GM19238 (cell line): ENCODE data around the gene EHD2.

Experiments
- DNase-seq: peaks from one replicate; pipeline ENCODE4 v3.0.0; 2011; ENCODE audit warnings: low spot score; ENCODE audit not compliant: insufficient read length

Gene EHD2

GRCh38 chr19:47691090-47691489 is 22.1 kb upstream of the EHD2 start:
- DNase-seq: no peak

- DNase-seq: no peak
Measured at GRCh38 chr19:47691782-47692181, 21.4 kb upstream of the EHD2 start.

DNA sequence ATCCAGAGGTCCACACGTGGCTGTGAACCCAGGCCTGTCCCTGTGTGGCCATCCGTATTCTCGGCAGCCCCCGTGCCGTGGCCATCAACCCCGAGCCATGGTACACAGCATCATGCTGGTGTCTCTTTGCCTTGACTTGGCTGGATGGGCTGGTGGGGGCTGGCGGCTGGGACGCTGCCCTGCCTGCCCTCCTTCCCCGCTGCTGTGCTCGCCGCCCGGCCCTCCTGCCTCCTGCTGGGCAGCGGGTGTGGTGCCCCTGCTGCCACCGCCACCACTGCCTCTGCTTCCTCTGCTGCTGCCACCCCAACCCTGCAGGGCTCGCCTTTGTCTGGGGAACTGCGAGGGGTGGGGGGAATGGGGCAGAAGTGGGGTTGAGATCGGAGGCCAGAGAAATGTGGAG is 19.7 kb upstream of the EHD2 start:
- no peak for DNase-seq

DNA sequence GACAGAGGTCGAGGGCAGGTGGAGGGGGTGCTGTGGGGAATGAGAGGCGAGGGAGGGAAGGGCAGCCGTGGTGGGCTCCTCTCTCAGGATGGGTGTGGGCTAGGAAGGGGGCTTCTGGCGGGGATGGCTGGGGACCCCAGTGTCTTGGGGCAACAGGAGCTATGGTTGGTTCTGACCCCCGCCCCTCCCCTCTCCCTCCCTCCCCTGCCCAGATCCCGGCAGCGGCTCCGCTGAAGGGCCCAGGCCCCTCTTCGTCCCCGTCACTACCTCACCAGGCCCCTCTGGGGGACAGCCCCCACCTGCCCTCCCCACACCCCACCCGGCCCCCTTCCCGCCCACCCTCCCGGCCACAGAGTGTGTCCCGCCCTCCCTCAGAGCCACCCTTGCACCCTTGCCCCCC is 19.3 kb upstream of the EHD2 start:
- DNase-seq: no peak

- no peak for DNase-seq
Measured at GRCh38 chr19:47694466-47695273, 18.6 kb upstream of the EHD2 start.

GRCh38 chr19:47695533-47696262 is 17.5 kb upstream of the EHD2 start:
- DNase-seq: no peak

DNA sequence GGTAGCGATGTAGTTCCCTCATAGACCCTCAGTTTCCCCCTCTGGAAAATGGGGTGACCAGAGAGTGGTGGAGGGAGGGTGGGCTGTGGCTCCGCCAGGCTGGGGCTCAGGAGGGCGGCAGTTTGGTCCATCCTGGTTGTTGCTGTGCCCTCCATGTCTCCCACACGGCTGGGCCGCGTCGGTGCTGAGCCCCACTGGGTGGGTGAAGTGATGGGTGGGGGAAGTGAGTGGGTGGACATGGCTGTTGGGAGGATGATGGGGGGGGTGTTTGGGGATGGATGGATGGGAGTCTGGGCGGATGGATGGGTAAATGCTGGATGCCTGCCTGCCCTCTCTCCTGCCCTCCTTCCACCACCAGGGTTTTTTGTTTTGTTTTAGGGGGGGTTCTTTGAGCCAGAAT is 16.6 kb upstream of the EHD2 start:
- DNase-seq: no peak

DNA sequence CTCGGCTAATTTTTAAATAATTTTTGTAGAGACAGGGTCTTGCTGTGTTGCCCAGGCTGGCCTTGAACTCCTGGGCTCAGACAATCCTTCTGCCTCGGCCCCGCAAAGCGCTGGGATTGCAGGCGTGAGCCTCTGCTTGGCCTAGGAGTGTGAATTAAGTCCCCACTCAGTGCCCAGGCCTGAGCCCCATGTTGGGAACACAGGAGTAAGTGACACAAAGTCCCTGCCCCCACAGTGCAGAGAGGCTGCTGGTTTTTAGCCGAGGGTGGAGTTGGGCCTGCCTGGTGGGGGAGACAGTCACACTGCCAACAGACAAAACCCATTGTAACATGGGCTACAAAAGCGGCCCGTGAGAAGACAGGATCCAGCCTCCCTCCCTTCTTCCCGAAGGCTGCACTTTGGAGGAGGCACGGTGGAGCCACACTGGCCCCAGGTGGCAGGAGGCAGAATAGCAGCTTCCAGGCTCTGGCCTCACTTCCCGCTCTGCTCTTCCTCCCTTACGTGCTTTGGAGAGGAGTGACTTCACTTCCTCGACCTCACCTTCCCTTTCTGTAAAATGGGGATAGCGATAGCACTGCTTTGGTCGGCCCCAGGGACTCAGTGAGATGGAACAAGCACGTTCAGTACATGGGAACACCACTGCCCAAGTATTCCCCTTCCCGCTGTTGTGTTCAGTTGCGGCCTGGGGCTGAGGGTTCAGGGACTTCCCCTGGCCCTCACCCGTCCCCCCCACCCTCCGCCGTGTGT is 15.2 kb upstream of the EHD2 start:
- DNase-seq: peak; percentile 72

- DNase-seq: no peak
Measured at GRCh38 chr19:47698631-47699359, 14.4 kb upstream of the EHD2 start.

DNA sequence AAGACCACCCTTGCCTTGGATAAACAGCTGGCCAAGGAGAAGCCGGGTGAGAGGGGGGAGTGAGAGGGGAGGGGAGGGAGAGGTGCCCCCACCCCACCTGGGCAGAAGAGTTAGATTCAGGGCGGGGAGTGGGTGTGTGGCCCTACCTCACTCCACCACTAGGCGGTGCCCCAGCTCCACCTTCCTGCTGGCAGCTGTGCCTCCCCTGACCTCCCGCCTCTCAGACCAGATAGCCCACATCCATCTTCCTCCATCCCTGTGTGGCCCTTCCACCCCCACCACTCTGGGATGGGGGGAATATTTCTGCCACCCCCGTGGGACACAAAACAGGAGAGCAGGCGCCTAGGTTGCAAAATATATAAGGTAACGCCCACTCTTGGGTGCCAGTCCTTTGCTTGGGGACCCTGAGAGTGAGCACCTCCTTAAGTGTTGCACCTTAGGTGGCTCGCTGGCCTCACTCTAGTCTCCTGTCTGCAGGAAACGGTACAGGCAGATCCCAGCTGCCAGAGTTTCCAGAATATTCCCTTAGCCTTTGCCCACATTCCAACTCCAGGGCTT is 13.8 kb upstream of the EHD2 start:
- peak; percentile 71 for DNase-seq

GRCh38 chr19:47700934-47701716 is 12.1 kb upstream of the EHD2 start:
- no peak for DNase-seq

DNA sequence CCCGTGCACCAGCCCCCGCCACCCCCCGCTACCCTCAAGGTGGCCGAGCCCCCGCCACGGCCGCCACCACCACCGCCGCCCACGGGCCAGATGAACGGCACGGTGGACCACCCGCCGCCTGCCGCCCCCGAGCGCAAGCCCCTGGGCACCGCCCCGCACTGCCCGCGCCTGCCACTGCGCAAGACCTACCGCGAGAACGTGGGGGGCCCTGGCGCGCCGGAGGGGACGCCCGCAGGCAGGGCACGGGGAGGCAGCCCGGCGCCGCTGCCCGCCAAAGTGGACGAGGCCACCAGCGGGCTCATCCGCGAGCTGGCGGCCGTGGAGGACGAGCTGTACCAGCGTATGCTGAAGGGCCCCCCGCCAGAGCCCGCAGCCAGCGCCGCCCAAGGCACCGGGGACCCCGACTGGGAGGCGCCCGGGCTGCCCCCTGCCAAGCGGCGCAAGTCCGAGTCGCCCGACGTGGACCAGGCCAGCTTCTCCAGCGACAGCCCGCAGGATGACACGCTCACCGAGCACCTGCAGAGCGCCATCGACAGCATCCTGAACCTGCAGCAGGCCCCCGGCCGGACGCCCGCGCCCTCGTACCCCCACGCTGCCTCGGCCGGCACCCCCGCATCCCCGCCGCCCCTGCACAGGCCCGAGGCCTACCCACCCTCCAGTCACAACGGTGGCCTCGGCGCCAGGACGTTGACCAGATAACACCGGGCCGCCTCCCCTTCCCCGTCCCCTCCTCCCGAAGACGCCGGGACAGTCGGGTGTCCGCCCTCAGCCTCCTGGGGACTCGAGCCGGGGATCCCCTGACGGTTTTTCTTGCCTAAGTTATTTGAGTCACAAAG is 11.3 kb upstream of the EHD2 start:
- DNase-seq: no peak

DNA sequence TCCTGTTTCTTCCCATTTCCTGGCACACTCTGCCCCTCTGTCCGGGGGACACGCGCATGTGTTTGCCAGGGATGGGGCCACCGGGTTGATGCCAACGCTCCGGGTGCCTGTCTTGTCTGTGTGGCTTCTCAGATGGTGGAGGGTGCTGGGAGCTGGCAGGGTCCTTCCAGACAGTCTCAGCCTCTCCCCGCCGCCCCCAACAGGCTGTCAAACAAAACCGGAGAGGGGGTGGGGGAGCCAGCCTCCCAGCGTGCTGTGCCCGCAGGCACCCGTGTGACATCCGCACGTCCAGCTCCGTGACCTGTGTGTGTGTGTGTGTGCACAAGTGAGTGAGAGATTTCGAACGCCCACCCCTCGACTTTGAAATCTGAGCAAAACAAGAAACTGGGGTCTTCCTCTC is 10.6 kb upstream of the EHD2 start:
- no peak for DNase-seq

- no peak for DNase-seq
Measured at GRCh38 chr19:47703301-47703700, 9.9 kb upstream of the EHD2 start.

DNA sequence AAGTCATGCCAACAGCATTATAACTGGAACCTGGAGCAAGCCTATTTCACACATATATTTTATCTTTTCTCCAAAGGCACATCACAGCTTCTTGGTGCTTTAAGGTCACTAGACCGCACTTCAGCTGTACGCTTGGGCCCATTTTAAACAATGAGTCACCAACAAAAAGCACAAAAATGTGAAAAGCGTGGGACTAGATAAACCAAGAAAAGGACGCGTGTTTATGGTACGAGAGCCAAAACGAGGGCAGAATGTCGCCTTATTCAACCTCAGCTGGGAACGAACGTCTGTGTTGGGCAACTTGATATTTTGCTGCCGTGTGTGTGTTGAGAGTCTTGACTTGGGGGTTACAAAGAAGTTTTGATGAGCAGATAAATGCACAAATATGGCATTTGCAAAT is 9.2 kb upstream of the EHD2 start:
- DNase-seq: no peak

GRCh38 chr19:47704656-47705055 is 8.6 kb upstream of the EHD2 start:
- no peak for DNase-seq

DNA sequence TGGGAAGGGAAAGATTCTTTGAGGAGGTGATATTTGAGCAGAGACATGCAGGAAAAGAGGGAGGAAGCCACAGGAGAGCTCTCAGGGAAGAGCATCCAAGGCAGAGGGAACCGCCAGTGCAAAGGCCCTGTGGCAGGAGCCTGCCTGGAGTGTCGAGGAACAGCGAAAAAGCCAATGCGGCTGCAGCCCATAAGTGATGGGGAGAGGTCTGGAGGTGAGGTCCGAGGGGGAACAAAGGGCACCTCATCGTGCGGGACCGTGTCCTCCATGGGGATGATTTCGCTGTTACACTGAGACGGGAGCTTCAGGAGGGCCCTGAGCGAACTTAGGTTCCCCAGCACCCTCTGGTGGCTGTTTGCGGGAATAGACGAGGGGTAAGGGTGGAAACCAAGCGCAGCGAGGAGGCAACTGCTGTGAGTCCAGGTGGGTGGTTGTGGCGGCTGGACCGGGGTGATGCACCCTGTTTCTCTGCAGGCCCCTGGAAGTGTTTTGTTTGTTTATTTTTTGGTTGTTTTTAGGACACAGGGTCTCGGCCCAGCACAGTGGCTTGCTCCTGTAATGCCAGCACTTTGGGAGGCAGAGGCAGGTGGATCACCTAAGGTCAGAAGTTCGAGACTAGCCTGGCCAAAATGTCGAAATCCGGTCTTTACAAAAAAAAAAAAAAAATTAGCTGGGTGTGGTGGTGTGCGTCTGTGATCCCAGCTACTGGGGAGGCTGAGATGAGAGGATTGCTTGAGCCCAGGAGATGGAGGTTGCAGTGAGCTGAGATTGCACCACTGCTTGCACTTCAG is 5.9 kb upstream of the EHD2 start:
- peak; percentile 60 for DNase-seq

DNA sequence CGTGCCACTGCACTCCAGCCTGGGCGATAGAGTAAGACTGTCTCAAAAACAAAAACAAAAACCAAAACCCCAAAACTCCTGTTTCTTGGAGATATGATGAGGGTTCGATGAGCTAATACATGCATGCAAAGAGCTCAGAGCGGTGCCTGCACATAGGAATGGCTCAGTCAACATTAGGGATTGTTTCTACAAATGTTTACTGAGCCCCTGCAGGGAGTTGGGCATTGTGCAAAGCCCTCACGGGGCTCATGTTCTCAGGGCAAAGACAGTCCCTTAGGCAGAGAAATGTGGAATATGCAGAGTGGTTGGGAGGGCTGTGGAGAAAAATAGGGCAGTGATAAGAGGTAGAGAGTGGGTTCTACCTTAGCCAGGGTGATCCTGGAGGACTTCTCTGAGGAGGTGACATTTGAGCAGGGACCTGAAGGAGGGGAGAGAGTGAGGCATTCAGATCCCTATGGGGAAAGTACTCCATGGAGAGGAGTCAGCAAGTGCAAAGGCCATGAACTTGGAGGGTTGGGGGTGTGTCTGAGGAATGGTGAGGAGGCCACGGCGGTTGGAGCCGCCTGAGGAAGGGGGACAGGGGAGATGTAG is 1.5 kb upstream of the EHD2 start:
- DNase-seq: no peak
